NCI-H187 treated with DMSO at 0.1 percent for 48 hours (cell line): ENCODE results near the gene FANK1.
"Not testable (repeated sequence)": the region's sequence is repeated elsewhere in the genome, so short reads cannot be mapped to it uniquely, and the experiment has no call there.

ENCODE experiments used
- DNase-seq: peaks from one replicate; lab custom pipeline; 2025; lab: John Stamatoyannopoulos, UW

Gene FANK1

GRCh38 chr10:125896088-125896934 lies at the start of gene FANK1:
TSS of gene FANK1 (plus strand) at chr10:125896564. CDS start at chr10:125896643, 79 bp downstream.
- DNase-seq: not testable (repeated sequence)

GRCh38 chr10:125846894-125847293 lies 49.5 kb upstream of the FANK1 start:
- DNase-seq: no peak

GRCh38 chr10:125848371-125848770 lies 48.0 kb upstream of the FANK1 start:
- no peak for DNase-seq

- DNase-seq: no peak
These were observed 47.5 kb upstream of the FANK1 start for GRCh38 chr10:125848857-125849256.

- no peak for DNase-seq
These were observed 46.9 kb upstream of the FANK1 start for GRCh38 chr10:125849448-125849847.

GRCh38 chr10:125850766-125851731 lies 45.3 kb upstream of the FANK1 start:
- DNase-seq: no peak

GRCh38 chr10:125852487-125852886 lies 43.9 kb upstream of the FANK1 start:
- no peak for DNase-seq

- no peak for DNase-seq
These were observed 39.1 kb upstream of the FANK1 start for GRCh38 chr10:125857185-125857760.

- no peak for DNase-seq
These were observed 37.1 kb upstream of the FANK1 start for GRCh38 chr10:125859128-125859817.

- no peak for DNase-seq
These were observed 31.2 kb upstream of the FANK1 start for GRCh38 chr10:125865120-125865519.

- DNase-seq: no peak
These were observed 29.8 kb upstream of the FANK1 start for GRCh38 chr10:125866421-125867029.

- no peak for DNase-seq
These were observed 27.9 kb upstream of the FANK1 start for GRCh38 chr10:125868372-125868975.

GRCh38 chr10:125871338-125871737 lies 25.0 kb upstream of the FANK1 start:
- no peak for DNase-seq

GRCh38 chr10:125878957-125879835 lies 17.2 kb upstream of the FANK1 start:
- no peak for DNase-seq

GRCh38 chr10:125880719-125881118 lies 15.6 kb upstream of the FANK1 start:
- no peak for DNase-seq

GRCh38 chr10:125881192-125881591 lies 15.2 kb upstream of the FANK1 start, which contains the start of gene DHX32:
TSS of gene DHX32 (minus strand) at chr10:125881292. CDS start at chr10:125880824, 468 bp downstream.
- no peak for DNase-seq

GRCh38 chr10:125882596-125882995 lies 13.8 kb upstream of the FANK1 start:
- DNase-seq: no peak

- DNase-seq: no peak
These were observed 13.2 kb upstream of the FANK1 start for GRCh38 chr10:125883211-125883610.

GRCh38 chr10:125886914-125887512 lies 9.4 kb upstream of the FANK1 start:
- no peak for DNase-seq
